HCT116 (cell line): ENCODE data around the gene CFAP77. TPM values are rescaled to one million over a fixed set of nuclear protein-coding genes. Genes with fewer than 3 reads are reported as not detected.

ENCODE experiments used
- ATAC-seq: fragments of 200-7000 bp; cut with Tn5 transposase; 2 replicates; pipeline ENCODE4 v1.9.1; 2020; ENCODE audit warnings: mild to moderate bottlenecking, moderate library complexity
- BruUV-seq: library from RNA; stranded (reverse); fragments of 400-500 nt; replicated peaks from 2 replicates; lab custom pipeline; 2021; lab: Mats Ljungman, UMichigan
- CTCF ChIA-PET: fragments of 300-600 bp; sonication (Branson Sonifier 250); formaldehyde crosslinking; loops from one replicate; lab custom pipeline; 2021; ENCODE audit warnings: antibody characterized with exemption; lab: Charles Lee
- POLR2A ChIA-PET: fragments of 300-600, 350-600 bp; sonication (Branson Sonifier 250); formaldehyde crosslinking; loops from one replicate; lab custom pipeline; 2021; ENCODE audit warnings: antibody characterized with exemption; lab: Charles Lee
- RAD21 ChIA-PET, 2 experiments: fragments of 300-600 bp; sonication (Branson Sonifier 250); formaldehyde crosslinking; loops; one replicate each; lab custom pipeline; 2023; ENCODE audit warnings: low total read pairs in 2 of 2; ENCODE audit not compliant: uncharacterized antibody in 2 of 2, unreplicated experiment in 2 of 2, low non-redundant PET in 1 of 2; lab: Charles Lee
- DNase-seq: peaks from one replicate; pipeline ENCODE4 v3.0.0-alpha.2; 2010; ENCODE audit warnings: low read depth, low spot score
- H2AFZ ChIP-seq: fragments of 200-600 bp; shearing (Covaris generic), sonication (generic); 2 replicates; pipeline ENCODE4 v1.6.1; 2017; ENCODE audit warnings: low read depth, mixed run types, mixed read lengths, antibody characterized with exemption, low read length; ENCODE audit not compliant: poor library complexity, severe bottlenecking
- H3K27ac ChIP-seq: 2 replicates; pipeline ENCODE4 v1.5.1; 2012; ENCODE audit warnings: low read depth, low read length
- H3K27me3 ChIP-seq: fragments of 200-600 bp; sonication (generic); 2 replicates; pipeline ENCODE4 v1.6.1; 2016; ENCODE audit warnings: mixed run types, low read length, mixed read lengths; ENCODE audit not compliant: insufficient read depth
- H3K36me3 ChIP-seq, 2 experiments: fragments of 200-500 bp in 1 of 2; fragments of 200-600 bp in 1 of 2; sonication (Bioruptor generic) in 1 of 2; sonication (generic) in 1 of 2; 2 replicates each; pipeline versions ENCODE4 v1.5.1 to v1.6.1; 2014 to 2016; ENCODE audit warnings: low read length in 2 of 2, inconsistent platforms in 1 of 2, mixed read lengths in 1 of 2, mixed run types in 1 of 2; ENCODE audit not compliant: insufficient read depth in 2 of 2, control insufficient read depth in 1 of 2
- H3K4me1 ChIP-seq, 2 experiments: fragments of 200-600 bp in 1 of 2; sonication (generic) in 1 of 2; 2 replicates each; pipeline versions ENCODE4 v1.5.1 to v1.6.1; 2012 to 2017; ENCODE audit warnings: low read length in 2 of 2, inconsistent platforms in 1 of 2, mild to moderate bottlenecking in 1 of 2, mixed read lengths in 1 of 2, mixed run types in 1 of 2, moderate library complexity in 1 of 2; ENCODE audit not compliant: insufficient read depth in 2 of 2, control insufficient read depth in 1 of 2
- H3K4me2 ChIP-seq: fragments of 200-600 bp; sonication (generic); 2 replicates; pipeline ENCODE4 v1.6.1; 2017; ENCODE audit warnings: mixed run types, low read length, mixed read lengths
- H3K4me3 ChIP-seq, 2 experiments: fragments of 200-600 bp in 1 of 2; sonication (generic) in 1 of 2; replicated peaks in 1 of 2; 2 replicates each; pipeline ENCODE4 v1.5.1; 2011 to 2016; ENCODE audit warnings: low read length in 2 of 2, control low read depth in 1 of 2, low read depth in 1 of 2, mild to moderate bottlenecking in 1 of 2, mixed read lengths in 1 of 2, mixed run types in 1 of 2
- H3K79me2 ChIP-seq: fragments of 200-600 bp; sonication (generic); 2 replicates; pipeline ENCODE4 v1.6.1; 2017; ENCODE audit warnings: mild to moderate bottlenecking, mixed run types, low read length, moderate library complexity, mixed read lengths; ENCODE audit not compliant: insufficient read depth
- H3K9ac ChIP-seq: fragments of 200-600 bp; sonication (generic); 2 replicates; pipeline ENCODE4 v1.6.1; 2016; ENCODE audit warnings: low read length, mixed read lengths
- H3K9me2 ChIP-seq: fragments of 200-600 bp; sonication (generic), shearing (Covaris generic); 2 replicates; pipeline ENCODE4 v1.6.1; 2017; ENCODE audit warnings: mixed run types, mild to moderate bottlenecking, moderate library complexity; ENCODE audit not compliant: insufficient read depth
- H3K9me3 ChIP-seq, 2 experiments: fragments of 200-500 bp in 1 of 2; fragments of 200-600 bp in 1 of 2; sonication (Bioruptor generic) in 1 of 2; sonication (generic) in 1 of 2; 2 replicates each; pipeline ENCODE4 v1.6.1; 2014 to 2017; ENCODE audit warnings: low read length in 2 of 2, mixed read lengths in 2 of 2, inconsistent platforms in 1 of 2, low read depth in 1 of 2, mild to moderate bottlenecking in 1 of 2, mixed run types in 1 of 2, moderate library complexity in 1 of 2; ENCODE audit not compliant: control insufficient read depth in 1 of 2, insufficient read depth in 1 of 2
- H4K20me1 ChIP-seq: fragments of 200-600 bp; sonication (generic), shearing (Covaris generic); 2 replicates; pipeline ENCODE4 v1.6.1; 2017; ENCODE audit warnings: mixed run types, mild to moderate bottlenecking, moderate library complexity; ENCODE audit not compliant: insufficient read depth
- ATF3 ChIP-seq: IDR thresholded peaks from 2 replicates; pipeline ENCODE4 v1.6.1; 2012
- CBX3 ChIP-seq: IDR thresholded peaks from 2 replicates; pipeline ENCODE4 v1.6.1; 2012; ENCODE audit warnings: low read depth
- CEBPB ChIP-seq: IDR thresholded peaks from 2 replicates; pipeline ENCODE4 v1.6.1; 2012; ENCODE audit warnings: low read depth
- CTCF ChIP-seq, 3 experiments: fragments of 200-600 bp in 1 of 3; sonication (generic) in 1 of 3; IDR thresholded peaks in 2 of 3; conservative IDR thresholded peaks in 1 of 3; 2 replicates each; pipeline ENCODE4 v1.5.1; 2012 to 2017; ENCODE audit warnings: low read depth in 2 of 3, low read length in 2 of 3, antibody characterized with exemption in 1 of 3, borderline replicate concordance in 1 of 3, control low read depth in 1 of 3, mild to moderate bottlenecking in 1 of 3, mixed read lengths in 1 of 3, mixed run types in 1 of 3, moderate library complexity in 1 of 3; ENCODE audit not compliant: insufficient read depth in 1 of 3
- EGR1 ChIP-seq: IDR thresholded peaks from 2 replicates; pipeline ENCODE4 v1.6.1; 2012; ENCODE audit warnings: low read depth
- ELF1 ChIP-seq: IDR thresholded peaks from 2 replicates; pipeline ENCODE4 v1.6.1; 2012; ENCODE audit warnings: low read depth, borderline replicate concordance
- EZH2phosphoT487 ChIP-seq: fragments of 200-600 bp; IDR thresholded peaks from 2 replicates; pipeline ENCODE4 v1.6.1; 2018; ENCODE audit warnings: antibody characterized with exemption, borderline replicate concordance
- POLR2AphosphoS5 ChIP-seq: IDR thresholded peaks from 2 replicates; pipeline ENCODE4 v1.6.1; 2011; ENCODE audit warnings: mild to moderate bottlenecking, low read depth, low read length, moderate library complexity
- RAD21 ChIP-seq: IDR thresholded peaks from 2 replicates; pipeline ENCODE4 v1.6.1; 2012; ENCODE audit warnings: low read depth, mild to moderate bottlenecking
- SIN3A ChIP-seq: IDR thresholded peaks from 2 replicates; pipeline ENCODE4 v1.6.1; 2012; ENCODE audit warnings: low read depth
- TCF7L2 ChIP-seq: IDR thresholded peaks from 2 replicates; pipeline ENCODE4 v1.7.0; 2011; ENCODE audit warnings: borderline replicate concordance, inconsistent platforms; ENCODE audit not compliant: insufficient read depth, insufficient read length; ENCODE audit errors: extremely low read depth
- ZFX ChIP-seq: fragments of 450-650 bp; IDR thresholded peaks from 2 replicates; pipeline ENCODE4 v1.6.1; 2017
- ZNF274 ChIP-seq: fragments of 200-500 bp; sonication (Bioruptor generic); IDR thresholded peaks from 2 replicates; pipeline ENCODE4 v1.6.1; 2014; ENCODE audit warnings: mild to moderate bottlenecking, low read depth, low read length, inconsistent platforms
- intact Hi-C: fragments of 100-400 bp; cut with micrococcal nuclease; formaldehyde crosslinking; loops from 2 replicates; pipeline ENCODE4 v1.10.0; 2022
- total RNA-seq: library from RNA; stranded (reverse); gene quantifications from one replicate; pipeline ENCODE4 v1.2.1, GENCODE V29; 2021; ENCODE audit not compliant: unreplicated experiment

CFAP77 gene
- total RNA-seq, 1 experiment from 2014 or later, result 0.98 TPM

- Histone ChIP-seq H4K20me1 (no peaks in the 10 kb centered on the region), H3K4me1 (peaks cover 0 to 4% of the 10 kb centered on the region in 2 experiments; a peak in 2 of 4 replicates), H3K9me2 (no peaks in the 10 kb centered on the region), H3K4me2 (no peak overlapping the region), H3K27me3 (no peaks in the 10 kb centered on the region), H3K79me2 (no peaks in the 10 kb centered on the region), H3K4me3 (no peak overlapping the region), H3K9ac (no peak overlapping the region), H3K9me3 (no peaks in the 10 kb centered on the region), H3K36me3 (no peaks in the 10 kb centered on the region), H3K27ac (no peak overlapping the region), H2AFZ (no peak overlapping the region)
- ChIA-PET RAD21 (no interaction called here), POLR2A (no interaction called here), CTCF (no interaction called here)
- no peak for DNase-seq
- ATAC-seq, result no peak
- BruUV-seq, result no TSS peak
- intact Hi-C loops, result no loop called here
- TF ChIP-seq CEBPB (no peak), POLR2AphosphoS5 (no peak), TCF7L2 (no peak), ATF3 (no peak), EZH2phosphoT487 (no peak), EGR1 (no peak), ZNF274 (no peak)
These were observed 144.7 kb downstream of the CFAP77 start for GRCh38 chr9:132554755-132555154.

GRCh38 chr9:132555528-132555927 lies 145.5 kb downstream of the CFAP77 start:
- Histone ChIP-seq H4K20me1 (no peaks in the 10 kb centered on the region), H3K9me3 (no peaks in the 10 kb centered on the region), H3K9me2 (no peaks in the 10 kb centered on the region), H3K79me2 (no peaks in the 10 kb centered on the region), H2AFZ (no peak overlapping the region), H3K36me3 (no peaks in the 10 kb centered on the region), H3K4me1 (no peaks in the 10 kb centered on the region), H3K27me3 (no peaks in the 10 kb centered on the region; the same call in 1 of the 2 replicates), H3K27ac (no peak overlapping the region), H3K4me3 (no peak overlapping the region), H3K4me2 (no peak overlapping the region), H3K9ac (no peak overlapping the region)
- POLR2A ChIA-PET, result no interaction called here
- no peak for DNase-seq
- TF ChIP-seq SIN3A, result no peak
- TF ChIP-seq CBX3, result no peak
- TF ChIP-seq ZFX, result no peak
- TF ChIP-seq ZNF274, result no peak
- TF ChIP-seq ELF1, result no peak
- TF ChIP-seq RAD21, result no peak
- no peak for TF ChIP-seq CTCF (IDR thresholded peaks at IDR 0.05 in 2 of 3, conservative IDR thresholded peaks at IDR 0.05 in 1 of 3; ENCODE audit: borderline replicate concordance in 1 of 3, insufficient read depth in 1 of 3, low read depth in 2 of 3, low read length in 2 of 3)
- CTCF ChIA-PET, result no interaction called here
- ATAC-seq, result no peak
- intact Hi-C loops, result no loop called here
- no TSS peak for BruUV-seq
- RAD21 ChIA-PET, result no interaction called here
